Measurements from ENCODE around the gene RPL23.
A peak's percentile ranks its signal among the peaks of the same experiment; 100 is the strongest.
"Not testable (repeated sequence)": the region's sequence is repeated elsewhere in the genome, so short reads cannot be mapped to it uniquely, and the experiment has no call there.

RPL23 gene

GRCh38 chr17:38855101-38855714, 1.7 kb upstream of the RPL23 start:
- H3K27me3 Mint-ChIP-seq, H3K27ac Mint-ChIP-seq, H3K9me3 Mint-ChIP-seq, H3K4me3 Mint-ChIP-seq: not testable (repeated sequence)
- peaks cover 25% of the 10 kb centered on the region for H3K4me1 Mint-ChIP-seq
- H3K36me3 Mint-ChIP-seq, result peaks cover 34% of the 10 kb centered on the region

DNA sequence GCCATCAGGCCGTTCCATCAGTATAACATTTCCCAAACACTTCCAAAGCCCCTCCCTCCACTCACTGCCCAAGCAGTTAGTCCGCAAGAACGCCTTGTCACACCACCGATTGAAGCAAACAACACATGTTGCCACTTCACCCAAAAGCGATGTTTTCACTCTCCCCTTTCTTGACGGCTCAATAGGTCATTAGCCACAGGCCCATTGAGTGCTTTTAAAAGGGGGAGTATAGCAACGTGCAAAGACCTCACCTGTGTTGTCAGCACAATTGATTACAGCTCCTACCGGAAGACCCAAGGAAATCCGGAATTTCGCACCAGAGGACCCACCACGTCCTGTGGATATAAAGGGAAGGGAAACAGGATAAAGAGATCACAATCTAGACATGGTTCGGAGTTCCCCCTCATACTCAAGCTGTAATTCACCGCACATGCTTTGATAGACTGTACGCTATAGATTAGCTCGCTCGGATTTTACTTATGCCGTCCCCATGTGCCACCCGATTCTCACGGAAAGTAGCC, 690 bp downstream of the RPL23 start:
- H3K36me3 Mint-ChIP-seq, result peaks cover 43% of the 10 kb centered on the region
- H3K4me1 Mint-ChIP-seq, result peaks cover 36% of the 10 kb centered on the region
- H3K4me3 Mint-ChIP-seq, result peak overlapping the region; percentile 98
- peak overlapping the region; percentile 98 for H3K27ac Mint-ChIP-seq
- no peaks in the 10 kb centered on the region for H3K9me3 Mint-ChIP-seq
- no peaks in the 10 kb centered on the region for H3K27me3 Mint-ChIP-seq

DNA sequence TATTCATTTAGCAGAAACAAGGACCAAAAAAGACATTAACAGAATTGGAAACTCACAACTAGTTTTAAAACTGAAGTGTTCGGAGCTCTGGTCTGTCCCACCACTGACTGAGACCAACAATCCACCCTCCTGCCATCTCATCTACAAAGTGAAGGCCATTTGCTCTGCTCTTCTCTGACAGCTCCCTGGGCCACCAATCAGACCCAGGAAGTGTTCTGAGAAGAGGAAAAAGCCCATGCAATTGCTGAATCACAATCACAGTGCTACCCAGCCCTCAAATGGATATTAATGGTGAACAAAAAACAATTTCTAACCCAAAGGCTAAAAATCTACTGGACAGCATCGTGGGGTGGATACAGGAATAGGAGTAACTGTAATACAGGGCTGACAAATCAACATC, 2.1 kb downstream of the RPL23 start:
- no peaks in the 10 kb centered on the region for H3K27me3 Mint-ChIP-seq
- peaks cover 36% of the 10 kb centered on the region for H3K4me1 Mint-ChIP-seq
- peak overlapping the region; percentile 98 for H3K4me3 Mint-ChIP-seq
- H3K9me3 Mint-ChIP-seq, result no peaks in the 10 kb centered on the region
- H3K27ac Mint-ChIP-seq, result peak overlapping the region; percentile 98
- H3K36me3 Mint-ChIP-seq, result peaks cover 43% of the 10 kb centered on the region

GRCh38 chr17:38850374-38850773, 3.1 kb downstream of the RPL23 start:
- H3K9me3 Mint-ChIP-seq, result no peaks in the 10 kb centered on the region
- no peaks in the 10 kb centered on the region for H3K27me3 Mint-ChIP-seq
- H3K4me1 Mint-ChIP-seq, result peaks cover 36% of the 10 kb centered on the region
- peak overlapping the region; percentile 98 for H3K4me3 Mint-ChIP-seq
- H3K36me3 Mint-ChIP-seq, result peaks cover 43% of the 10 kb centered on the region
- H3K27ac Mint-ChIP-seq, result peak overlapping the region; percentile 98

GRCh38 chr17:38848939-38849605, 4.4 kb downstream of the RPL23 start:
- peak overlapping the region; percentile 66 for H3K4me3 Mint-ChIP-seq
- H3K36me3 Mint-ChIP-seq, result peaks cover 44% of the 10 kb centered on the region

DNA sequence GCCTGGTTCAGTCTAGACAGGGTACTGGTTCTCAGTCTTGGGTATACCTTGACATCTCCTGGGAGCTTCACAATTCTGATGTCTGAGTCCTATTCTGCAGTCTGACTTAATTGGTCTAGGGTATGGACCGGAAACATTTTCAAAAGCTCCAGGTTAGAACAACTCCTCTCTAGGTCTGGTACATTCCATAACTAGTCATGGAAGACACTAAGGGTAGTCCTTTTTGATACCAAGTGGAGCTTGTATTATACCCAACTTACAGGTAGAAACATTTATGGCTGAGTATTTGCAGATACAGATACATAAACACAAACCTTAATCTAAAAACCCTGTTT, 5.0 kb downstream of the RPL23 start:
- Mint-ChIP-seq H3K36me3 (peaks cover 43% of the 10 kb centered on the region), H3K9me3 (no peaks in the 10 kb centered on the region), H3K4me1 (peaks cover 28% of the 10 kb centered on the region), H3K4me3 (peak overlapping the region; percentile 66), H3K27ac (no peak overlapping the region), H3K27me3 (no peaks in the 10 kb centered on the region)

More at GRCh38 chr17:38848939-38849605, 4.4 kb downstream of the RPL23 start:
- no peaks in the 10 kb centered on the region for H3K27me3 Mint-ChIP-seq
- peak overlapping the region; percentile 83 for H3K27ac Mint-ChIP-seq
- H3K9me3 Mint-ChIP-seq, result no peaks in the 10 kb centered on the region
- H3K4me1 Mint-ChIP-seq, result peaks cover 32% of the 10 kb centered on the region

DNA sequence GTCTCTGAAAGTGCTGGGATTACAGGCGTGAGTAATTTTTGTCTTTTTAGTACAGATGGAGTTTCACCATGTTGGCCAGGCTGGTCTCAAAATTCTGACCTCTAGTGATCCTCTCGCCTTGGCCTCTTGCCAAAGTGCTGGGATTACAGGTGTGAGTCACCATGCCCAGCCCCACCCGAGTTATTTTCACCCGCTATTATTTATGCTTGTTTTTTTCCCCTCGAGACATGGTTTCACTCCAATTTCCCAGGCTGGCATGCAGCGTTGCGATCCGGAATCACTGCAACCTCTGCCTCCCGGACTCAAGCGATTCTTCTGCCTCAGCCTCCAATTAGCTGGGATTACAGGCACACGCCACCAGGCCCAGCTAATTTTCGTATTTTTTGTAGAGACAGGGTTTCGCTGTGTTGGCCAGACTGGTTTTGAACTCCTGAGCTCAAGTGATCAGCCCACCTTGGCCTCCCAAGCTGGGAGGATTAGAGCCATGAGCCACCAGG, 9.2 kb downstream of the RPL23 start:
- Mint-ChIP-seq H3K9me3 (no peaks in the 10 kb centered on the region), H3K4me1 (peaks cover 11% of the 10 kb centered on the region), H3K27me3 (no peaks in the 10 kb centered on the region), H3K4me3 (no peak overlapping the region), H3K27ac (no peak overlapping the region), H3K36me3 (peaks cover 6% of the 10 kb centered on the region)

- no peaks in the 10 kb centered on the region for H3K27me3 Mint-ChIP-seq
- H3K4me3 Mint-ChIP-seq, result peak overlapping the region; percentile 99
- no peaks in the 10 kb centered on the region for H3K9me3 Mint-ChIP-seq
- H3K27ac Mint-ChIP-seq, result peak overlapping the region; percentile 98
- H3K36me3 Mint-ChIP-seq, result peaks cover 9% of the 10 kb centered on the region
- H3K4me1 Mint-ChIP-seq, result peaks cover 31% of the 10 kb centered on the region
Measured at GRCh38 chr17:38825762-38826247, 27.7 kb downstream of the RPL23 start.

DNA sequence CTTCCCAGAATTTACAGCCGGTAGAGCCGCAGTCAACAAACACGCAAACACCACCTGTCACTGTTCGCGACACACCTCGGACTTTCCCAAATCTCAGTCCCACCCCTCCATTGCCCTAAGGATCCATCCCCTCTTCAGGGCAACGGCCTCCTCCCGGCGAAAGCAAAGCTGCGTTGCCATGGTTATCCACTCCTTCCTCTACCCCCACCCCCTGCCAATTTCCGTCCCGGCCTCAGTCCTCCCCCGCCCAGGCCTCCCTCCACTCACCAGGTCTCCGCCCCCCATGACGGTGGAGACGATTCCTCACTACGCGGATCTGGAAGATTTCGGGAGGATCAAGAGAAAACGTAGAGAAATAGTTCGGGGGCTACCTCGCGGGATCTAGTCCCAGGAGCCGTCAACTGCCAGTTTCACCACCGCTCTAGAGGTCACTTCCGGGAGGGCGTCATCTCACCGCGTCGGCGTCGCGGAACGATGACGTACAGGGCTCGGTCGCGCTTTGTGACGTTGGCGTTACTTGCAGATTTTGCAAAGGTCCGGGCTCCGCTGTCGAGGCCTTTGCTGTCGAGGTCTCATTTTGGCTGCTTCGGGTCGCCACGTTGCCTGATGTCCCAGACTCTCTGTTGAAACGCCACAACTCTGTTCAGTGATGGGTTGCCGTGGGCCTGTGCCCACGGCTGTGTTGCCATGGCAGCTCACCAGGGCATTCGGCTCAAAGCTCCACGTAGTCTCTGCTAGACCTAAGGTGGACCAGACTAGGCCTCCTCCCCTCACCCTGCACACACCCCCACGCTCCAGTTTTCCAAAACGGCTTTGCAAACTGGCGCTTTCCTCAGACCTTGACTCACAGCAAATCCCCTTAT, 28.4 kb downstream of the RPL23 start, which contains the start of gene CWC25:
Gene CWC25, minus strand, starts transcription at position 423 of the 863 bp plus-strand sequence. Its CDS starts 138 bp downstream, at position 285.
- Mint-ChIP-seq H3K27me3 (no peaks in the 10 kb centered on the region), H3K4me3 (peak within 1 kb of the TSS; percentile 99), H3K27ac (peak within 1 kb of the TSS; percentile 98), H3K36me3 (peaks cover 9% of the 10 kb centered on the region), H3K9me3 (no peaks in the 10 kb centered on the region), H3K4me1 (peaks cover 32% of the 10 kb centered on the region)

- Mint-ChIP-seq H3K4me1 (peaks cover under 1% of the 10 kb centered on the region), H3K27me3 (no peaks in the 10 kb centered on the region), H3K36me3 (peaks cover 5% of the 10 kb centered on the region), H3K27ac (no peak overlapping the region), H3K9me3 (no peaks in the 10 kb centered on the region), H3K4me3 (no peak overlapping the region)
Measured at GRCh38 chr17:38815576-38816193, 37.8 kb downstream of the RPL23 start.

- H3K4me1 Mint-ChIP-seq, result no peaks in the 10 kb centered on the region
- H3K9me3 Mint-ChIP-seq, result no peaks in the 10 kb centered on the region
- H3K4me3 Mint-ChIP-seq, result no peak overlapping the region
- H3K27ac Mint-ChIP-seq, result no peak overlapping the region
- H3K27me3 Mint-ChIP-seq, result no peaks in the 10 kb centered on the region
- peaks cover 11% of the 10 kb centered on the region for H3K36me3 Mint-ChIP-seq
Measured at GRCh38 chr17:38809828-38810227, 43.7 kb downstream of the RPL23 start.

DNA sequence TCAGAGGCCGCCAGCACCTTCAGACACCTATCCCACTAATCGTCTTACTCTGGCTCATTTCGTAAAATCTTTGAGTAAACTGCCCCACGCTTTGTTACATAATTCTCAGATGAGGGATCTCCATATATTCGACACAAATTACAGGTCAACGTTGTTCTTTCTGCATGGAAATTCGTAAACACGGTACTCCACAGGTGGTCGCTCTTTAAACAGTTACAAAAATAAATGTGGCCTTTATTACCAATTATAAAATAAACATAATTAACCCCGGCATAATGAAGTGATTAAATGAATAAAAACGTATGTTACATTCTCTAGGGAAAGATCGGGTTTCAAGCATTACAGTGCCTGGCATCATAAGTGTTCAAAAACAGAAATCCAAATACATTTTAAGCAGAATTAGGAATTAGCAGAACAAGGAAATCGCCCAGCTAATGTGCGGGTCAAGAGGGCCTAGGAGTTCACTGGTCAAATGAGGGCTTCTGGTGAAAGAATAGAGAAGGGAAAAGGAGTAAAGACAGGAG, 53.2 kb downstream of the RPL23 start:
- Mint-ChIP-seq H3K27ac (peak overlapping the region; percentile 92), H3K9me3 (no peaks in the 10 kb centered on the region), H3K27me3 (no peaks in the 10 kb centered on the region), H3K4me3 (peak overlapping the region; percentile 92), H3K36me3 (peaks cover 13% of the 10 kb centered on the region), H3K4me1 (peaks cover 40% of the 10 kb centered on the region)

DNA sequence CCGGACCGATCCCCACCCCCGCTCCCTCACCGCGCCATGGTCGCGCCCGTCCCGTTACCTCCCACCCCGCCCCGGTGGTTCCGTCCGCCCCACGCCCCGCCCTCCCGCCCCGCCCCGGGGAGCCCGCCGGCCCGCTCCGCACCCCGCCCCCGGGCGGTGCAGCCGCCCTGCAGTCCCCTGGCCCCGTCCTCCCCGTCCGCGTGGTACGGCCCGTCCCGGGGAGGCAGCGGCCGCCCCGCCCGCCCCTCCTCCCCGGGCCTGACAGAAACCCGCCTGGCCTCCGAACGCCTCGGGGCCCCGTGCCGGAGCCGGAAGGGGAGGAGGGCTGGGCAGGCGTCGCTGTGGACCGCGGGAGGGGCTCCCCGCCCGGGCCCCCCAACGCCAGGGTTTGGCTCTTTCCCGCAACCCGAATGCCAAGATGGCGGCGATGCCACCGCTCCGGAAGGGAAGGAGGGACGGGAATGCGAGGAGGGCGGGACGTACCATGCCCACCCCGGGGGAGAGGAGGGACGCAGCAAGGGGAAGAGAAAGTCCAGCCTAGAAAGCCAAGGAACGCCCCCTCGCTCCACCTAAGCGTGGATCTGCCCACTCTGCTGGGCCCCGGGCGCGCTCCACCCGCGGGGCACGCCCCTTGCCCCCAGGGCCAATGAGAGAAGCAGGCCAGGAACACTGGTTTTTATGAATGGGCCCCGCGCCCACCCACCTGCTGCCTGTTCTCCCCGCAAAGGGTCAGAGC, 53.9 kb downstream of the RPL23 start, which contains the start of gene PIP4K2B:
Gene PIP4K2B, minus strand, starts transcription at position 56 of the 736 bp plus-strand sequence. CDS start 132 bp downstream, outside the sequence.
- Mint-ChIP-seq H3K36me3 (peaks cover 13% of the 10 kb centered on the region), H3K27ac (peak within 1 kb of the TSS; percentile 93), H3K4me3 (peak within 1 kb of the TSS; percentile 93)

More for the DNA sequence above, 53.9 kb downstream of the RPL23 start, which contains the start of gene PIP4K2B:
- Mint-ChIP-seq H3K9me3 (no peaks in the 10 kb centered on the region), H3K27me3 (no peaks in the 10 kb centered on the region), H3K4me1 (peaks cover 44% of the 10 kb centered on the region)
